Measurements from ENCODE around the gene DDX50.

- TF ChIP-seq POLR2AphosphoS5 (IDR thresholded peaks at IDR 0.05; ENCODE audit: low read depth, low read length), result no peak
- TF ChIP-seq CTCF (IDR thresholded peaks at IDR 0.05), result no peak
Observed at GRCh38 chr10:68870545-68871104, 30.5 kb upstream of the DDX50 start.
